TTC549 (cell line): ENCODE results near the gene NSMF.

Source experiments
- FAIRE-seq: peaks from 2 replicates; lab custom pipeline; 2012; peaks lifted over from hg19 to GRCh38; lab: Jason Lieb, UNC

Gene NSMF

DNA sequence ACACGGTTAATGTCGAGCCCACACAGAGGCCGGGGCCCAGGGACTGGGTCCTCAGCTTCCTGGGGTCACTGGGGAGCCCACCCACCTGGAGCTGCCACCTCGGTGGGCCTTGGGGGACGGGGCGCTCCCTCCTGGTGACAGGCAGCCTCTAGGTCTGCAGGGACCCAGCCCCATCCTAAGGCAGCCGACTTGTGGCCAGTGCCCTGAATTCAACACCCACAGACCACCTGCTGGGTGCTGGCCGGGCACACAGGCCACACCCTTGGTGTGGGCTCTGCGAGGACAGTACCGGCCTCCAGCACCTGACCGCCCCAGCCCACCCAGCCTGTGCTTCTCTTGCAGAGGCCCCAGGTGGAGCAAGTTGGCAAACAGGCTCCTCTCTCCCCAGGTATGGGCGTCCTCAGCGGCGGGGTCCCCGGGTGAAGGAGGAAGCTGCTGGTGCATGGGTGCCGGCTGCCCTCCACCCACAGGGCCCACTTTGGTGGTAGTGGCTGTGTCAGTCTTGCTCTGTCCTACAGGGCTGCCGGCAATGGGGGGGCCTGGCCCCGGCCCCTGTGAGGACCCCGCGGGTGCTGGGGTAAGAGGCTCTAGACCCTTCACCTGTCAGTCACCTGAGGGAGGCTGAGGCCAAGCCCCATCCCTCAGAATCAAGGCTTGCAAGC lies 26.3 kb downstream of the NSMF start:
- FAIRE-seq: no peak

- FAIRE-seq: no peak
Observed at GRCh38 chr9:137431416-137431931, 27.7 kb downstream of the NSMF start.

DNA sequence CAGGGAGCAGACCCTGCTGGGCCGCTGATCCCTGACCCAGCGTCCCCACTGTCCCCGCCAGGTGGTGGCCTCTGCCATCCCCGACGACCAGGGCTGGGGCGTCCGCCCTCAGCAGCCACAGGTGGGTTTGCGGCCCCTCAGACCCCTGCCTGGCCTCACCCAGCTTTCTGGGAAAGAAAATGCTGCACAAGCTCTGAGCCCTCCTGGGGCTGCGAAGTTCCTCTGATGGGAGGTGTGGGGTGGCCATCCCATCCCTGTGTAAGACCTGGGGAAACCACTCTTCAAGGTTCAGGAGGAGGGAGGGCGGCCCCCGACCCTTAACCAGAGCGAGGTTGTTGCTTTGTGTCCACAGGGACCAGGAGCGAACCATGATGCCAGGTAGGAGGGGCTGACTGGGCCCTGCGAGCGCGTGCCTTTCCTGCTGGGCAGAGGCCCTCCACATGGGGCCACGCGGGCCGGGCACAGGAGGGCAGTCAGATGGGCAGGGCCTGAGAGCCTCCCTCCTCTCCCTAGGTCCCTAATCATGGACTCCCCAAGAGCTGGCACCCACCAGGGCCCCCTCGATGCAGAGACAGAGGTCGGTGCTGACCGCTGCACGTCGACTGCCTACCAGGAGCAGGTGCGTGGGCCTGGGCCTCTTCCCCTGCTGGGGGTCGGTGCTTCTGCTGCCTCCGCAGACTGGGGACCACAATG lies 28.3 kb downstream of the NSMF start:
- no peak for FAIRE-seq

DNA sequence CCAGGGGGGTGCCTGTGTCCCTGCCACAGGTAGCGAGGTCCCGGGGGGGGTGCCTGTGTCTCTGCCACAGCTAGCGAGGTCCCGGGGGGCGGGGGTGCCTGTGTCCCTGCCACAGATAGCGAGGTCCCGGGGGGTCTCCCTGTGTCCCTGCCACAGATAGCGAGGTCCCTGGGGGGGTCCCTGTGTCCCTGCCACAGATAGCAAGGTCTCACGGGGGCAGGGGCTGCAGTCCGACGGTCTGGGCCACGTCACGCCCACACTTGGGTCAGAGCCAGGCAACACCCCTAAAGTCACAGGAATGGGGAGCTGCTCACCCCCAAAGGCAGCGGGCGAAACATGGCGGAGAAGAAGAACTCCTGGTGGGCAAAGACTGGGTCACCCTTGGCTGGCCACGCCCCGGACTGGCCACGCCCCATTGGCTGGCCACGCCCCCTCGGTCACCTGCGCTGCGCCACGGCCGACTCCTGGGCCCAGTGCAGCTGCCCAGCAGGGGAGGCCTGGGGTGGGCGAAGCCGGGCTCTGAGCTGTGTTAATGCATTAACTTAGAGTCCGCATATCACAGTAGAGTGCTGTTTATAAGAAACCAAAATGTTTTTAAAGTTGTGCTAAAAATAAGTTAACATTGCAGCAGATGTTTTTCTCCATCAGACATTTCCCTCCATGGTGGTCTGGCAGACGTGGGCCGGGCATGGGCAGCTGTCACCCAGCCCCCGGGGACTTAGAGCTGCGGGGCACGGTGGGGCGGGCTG lies 29.0 kb downstream of the NSMF start:
- no peak for FAIRE-seq

DNA sequence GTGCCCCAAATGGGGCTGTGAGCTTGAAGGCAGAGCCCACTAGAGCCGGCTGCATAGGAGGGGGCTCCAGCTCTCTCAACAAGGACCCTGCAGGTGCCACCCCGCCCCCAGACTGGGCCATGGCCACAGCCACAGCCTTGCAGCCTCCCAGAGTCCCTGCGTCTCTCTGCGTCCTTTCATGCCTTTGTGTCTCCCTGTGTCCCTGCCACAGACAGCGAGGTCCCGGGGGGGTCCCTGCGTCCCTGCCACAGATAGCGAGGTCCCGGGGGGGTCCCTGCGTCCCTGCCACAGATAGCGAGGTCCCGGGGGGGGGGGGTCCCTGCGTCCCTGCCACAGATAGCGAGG lies 29.6 kb downstream of the NSMF start:
- no peak for FAIRE-seq

- FAIRE-seq: no peak
Observed at GRCh38 chr9:137428841-137429545, 30.1 kb downstream of the NSMF start.

GRCh38 chr9:137428311-137428630 lies 30.9 kb downstream of the NSMF start:
- FAIRE-seq: no peak

DNA sequence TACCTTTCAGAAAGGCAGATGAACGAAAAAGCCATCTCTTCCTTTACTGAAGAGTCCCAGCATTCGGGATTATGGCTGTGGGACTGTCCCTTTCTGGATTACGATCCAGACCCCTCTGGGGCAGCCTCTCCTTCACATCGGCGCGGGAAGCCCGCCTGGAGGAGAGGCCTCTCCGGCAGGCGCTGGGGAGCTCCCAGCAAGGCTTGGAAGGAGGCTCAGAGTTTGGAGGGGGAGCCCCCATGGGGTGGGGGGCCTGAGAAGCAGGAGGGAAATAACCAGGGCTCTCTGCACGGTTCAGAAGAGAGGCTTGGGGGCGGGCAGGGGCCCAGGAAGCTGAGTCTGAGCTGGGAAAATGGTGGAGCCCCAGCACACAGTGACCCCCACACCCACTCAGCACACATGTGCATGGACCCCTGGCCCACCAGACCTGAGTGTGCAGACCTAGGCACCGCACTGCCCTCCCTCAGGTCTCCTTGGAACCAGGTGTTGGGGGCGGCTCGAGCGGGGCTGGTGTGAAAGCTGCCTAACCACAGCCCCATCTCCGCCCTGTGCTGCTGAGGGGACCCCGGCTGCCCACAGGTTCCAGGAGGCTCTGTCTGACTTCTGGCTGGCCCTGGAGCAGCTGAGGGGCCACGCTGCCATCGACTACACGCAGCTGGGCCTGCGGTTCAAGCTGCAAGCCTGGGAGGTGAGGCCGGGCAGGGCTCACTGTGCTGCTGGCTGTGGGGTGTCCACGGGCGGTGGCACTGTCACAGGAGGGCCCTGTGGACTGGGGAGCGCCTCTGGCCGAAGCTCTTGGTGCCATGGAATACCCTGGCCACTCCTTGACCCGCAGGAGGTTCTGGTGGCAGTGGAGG lies 31.5 kb downstream of the NSMF start:
- no peak for FAIRE-seq

GRCh38 chr9:137426018-137426681 lies 33.0 kb downstream of the NSMF start:
- FAIRE-seq: no peak

DNA sequence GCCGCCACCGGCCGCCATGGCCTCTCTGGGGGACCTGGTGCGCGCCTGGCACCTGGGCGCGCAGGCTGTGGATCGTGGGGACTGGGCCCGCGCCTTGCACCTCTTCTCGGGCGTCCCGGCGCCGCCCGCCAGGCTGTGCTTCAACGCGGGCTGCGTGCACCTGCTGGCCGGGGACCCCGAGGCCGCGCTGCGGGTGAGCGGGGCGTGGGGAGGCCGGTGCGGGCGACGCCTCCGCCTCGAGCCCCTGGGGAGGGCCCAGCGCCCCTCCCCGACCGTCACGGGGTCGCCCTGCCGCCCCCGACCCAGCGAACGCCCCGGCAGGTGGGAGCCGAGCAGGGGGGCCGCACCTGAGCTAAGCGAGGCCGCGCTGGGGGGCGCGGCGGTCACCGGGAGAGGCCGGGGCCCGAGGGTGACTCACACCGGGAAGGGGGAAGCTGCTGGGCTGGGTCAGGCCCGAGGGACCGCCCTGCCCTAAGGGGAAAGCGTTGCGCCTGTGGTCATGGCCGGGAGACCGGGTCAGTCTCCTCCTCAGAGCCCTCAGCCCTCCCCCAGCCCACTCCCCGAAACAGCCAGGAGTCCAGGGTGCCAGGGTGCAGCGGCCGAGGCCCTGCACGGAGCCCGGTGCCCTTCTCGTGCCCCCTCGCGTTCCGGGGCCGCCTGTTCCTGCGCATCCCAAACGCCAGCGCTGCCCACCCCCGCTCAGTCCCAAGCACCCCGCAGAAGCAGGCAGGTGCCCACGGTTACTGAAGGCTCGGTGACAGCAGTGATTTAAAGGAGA lies 35.4 kb downstream of the NSMF start:
- no peak for FAIRE-seq

DNA sequence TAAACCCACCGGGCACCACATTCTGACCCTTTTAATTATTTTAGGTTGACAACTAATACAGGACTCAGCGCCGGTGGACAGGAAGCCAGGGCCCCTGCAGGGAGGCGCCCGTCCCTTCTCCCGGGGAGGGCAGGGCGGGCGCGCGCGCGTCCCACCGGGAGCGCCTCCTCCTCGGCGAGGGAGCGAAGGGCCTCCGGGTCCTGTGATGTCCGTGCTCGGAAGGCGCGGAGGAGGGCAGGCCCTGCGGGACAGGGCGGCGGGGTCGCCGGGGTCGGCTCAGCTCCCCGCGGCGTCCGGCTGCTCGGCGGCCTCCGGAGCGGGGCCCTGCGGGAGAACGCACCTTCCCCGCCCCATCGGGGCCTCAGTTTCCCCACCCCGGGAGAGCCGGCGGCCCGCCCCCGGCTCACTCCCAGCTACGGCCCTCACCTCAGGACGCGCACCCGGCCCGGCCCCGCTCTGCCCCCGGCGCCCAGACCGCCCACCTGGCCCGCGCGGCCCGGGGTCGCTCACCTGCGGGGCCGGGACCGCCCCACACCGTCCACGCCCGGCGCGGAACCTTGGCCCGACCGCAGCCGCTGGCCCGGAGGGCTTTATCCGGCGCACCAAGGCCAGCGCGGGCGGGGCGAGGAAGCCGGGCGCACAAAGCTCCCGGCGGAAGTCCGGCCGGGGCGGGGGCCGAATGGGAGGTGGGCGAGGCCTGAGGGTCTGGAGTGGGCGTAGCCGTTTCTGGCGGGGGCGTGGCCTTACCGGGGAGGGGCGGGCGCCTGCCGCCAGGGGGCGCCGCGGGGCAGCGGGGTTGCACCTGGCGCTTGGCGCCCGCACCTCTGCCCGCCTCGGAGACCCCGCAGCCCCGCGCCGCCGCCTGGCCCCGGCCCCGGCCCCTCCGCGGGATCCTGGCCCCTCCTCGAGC lies 36.3 kb downstream of the NSMF start, which contains the start of the genes EXD3 and NOXA1:
TSS of gene EXD3 (minus strand) at position 559 of the 910 bp plus-strand sequence. CDS start 27,805 bp downstream, outside the sequence.
TSS of gene NOXA1 (plus strand) at position 790 of the 910 bp plus-strand sequence. CDS start 137 bp downstream, outside the sequence.
- FAIRE-seq: no peak

GRCh38 chr9:137421838-137422603 lies 37.1 kb downstream of the NSMF start:
- FAIRE-seq: no peak

DNA sequence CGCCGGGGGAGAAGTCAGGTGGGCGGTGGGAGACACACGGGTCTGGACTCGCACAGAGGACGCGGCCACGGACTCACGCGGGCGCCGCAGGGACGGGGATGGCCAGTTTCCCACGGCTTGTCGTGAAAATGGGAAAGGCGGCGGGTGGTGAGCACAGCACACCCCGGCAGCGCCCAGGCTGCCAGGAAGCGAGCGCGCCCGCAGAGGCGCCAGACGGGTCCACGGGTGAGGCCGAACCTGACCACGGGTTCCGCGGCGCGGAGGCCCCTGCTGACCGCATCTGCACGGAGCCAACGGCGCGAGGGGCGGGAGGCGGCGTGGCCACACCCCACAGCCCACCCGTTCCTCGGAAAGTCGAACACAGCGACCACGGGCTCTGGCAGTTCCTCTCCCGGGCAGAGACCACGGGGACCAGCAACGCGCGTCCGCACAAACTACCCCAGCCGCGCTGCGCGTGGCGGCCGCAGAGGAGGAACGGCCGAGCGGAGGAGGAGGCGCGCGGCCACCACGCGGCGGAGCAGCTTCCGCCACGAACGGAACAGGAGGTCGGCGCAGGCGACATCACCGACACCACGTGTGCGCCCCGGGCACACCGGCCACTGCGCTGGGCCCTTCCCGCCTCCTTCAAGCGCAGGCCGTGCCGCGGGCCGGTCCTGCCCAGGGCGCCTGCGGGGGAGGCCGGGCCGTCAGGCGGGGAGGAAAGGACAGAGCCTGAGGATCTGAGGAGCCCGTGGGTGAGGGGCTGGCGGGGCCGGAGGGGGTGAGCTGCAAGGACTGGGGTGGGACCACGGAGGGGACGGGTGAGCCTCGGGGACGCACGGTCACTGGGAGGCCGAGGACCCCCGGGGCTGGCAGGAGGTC lies 41.7 kb downstream of the NSMF start:
- FAIRE-seq: no peak

DNA sequence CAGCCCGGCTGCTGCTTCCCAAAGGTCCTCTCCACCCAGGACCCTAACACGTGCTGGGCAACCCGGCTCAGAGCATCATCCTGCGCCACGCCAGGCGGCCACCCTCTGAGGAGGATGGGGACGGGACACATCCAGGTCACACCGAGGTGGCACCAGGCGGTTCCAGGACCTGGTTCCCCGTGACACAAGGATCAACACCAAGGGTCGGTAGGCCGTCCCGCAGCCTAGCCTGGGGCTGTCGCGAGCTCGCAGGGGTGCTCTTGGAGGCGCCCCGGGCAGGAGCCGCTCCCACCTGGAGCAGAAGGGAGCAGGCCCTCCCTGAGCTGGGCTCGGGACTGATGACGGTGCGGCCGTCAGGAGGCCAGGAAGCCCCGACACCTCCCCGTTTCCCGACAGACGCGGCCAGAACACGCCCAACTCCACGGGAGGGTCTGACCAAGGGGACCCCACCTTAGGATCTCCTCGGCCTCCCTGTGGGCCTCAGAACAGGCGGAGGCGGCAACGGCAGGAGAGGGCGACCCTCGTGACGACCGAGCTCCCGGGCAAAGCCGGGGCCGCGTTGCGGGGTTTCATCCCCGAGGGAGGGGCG lies 42.5 kb downstream of the NSMF start:
- FAIRE-seq: no peak

GRCh38 chr9:137416006-137416562 lies 43.0 kb downstream of the NSMF start:
- FAIRE-seq: no peak

DNA sequence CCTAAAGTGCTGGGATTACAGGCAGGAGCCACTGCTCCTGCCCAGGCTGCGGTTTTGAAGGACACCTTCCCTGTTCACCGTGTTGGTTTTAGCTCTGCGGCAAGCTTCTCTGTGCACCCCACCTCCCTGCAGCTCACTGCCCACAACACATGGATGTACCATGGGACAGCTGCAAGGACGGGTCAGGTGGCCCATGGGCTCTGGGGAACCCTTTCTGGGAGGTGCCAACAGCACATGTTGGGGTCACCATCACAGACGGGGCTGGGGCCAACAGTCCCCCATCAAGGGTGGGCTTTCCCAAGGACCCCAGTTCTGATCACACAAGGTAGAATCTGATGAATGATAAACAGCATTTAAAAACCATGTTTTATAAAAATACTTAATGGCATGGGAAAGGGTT lies 43.7 kb downstream of the NSMF start:
- FAIRE-seq: no peak

DNA sequence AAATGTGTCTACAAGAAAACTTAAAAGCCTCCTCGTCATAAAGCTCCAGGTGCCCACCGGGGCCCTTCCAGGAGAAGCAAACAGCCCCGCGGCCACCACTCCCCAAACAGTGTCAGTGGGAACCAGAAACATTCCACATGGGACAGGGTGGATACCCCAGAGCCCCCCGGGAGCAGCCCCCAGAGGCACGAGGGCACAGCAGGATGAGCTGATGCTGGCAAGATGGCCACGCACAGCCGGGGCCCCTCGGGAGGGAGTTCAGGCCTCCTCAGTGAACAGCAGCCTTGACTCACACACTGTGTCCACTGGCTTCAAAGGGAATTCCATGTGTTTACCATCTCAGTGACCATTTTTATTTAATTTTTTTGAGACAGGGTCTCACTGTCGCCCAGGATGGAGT lies 46.7 kb downstream of the NSMF start:
- FAIRE-seq: no peak
